ENCODE data around the gene TSEN15.

GRCh38 chr1:184088037-184088436 lies 36.5 kb downstream of the TSEN15 start:
- TF ChIP-seq POLR2A (IDR thresholded peaks at IDR 0.05) (no peak), CTCF (IDR thresholded peaks at IDR 0.05) (no peak), POLR2AphosphoS5 (IDR thresholded peaks at IDR 0.05) (no peak)

All from suprapubic skin (tissue), 4 donors.